Measurements from ENCODE around the gene CES2. TPM values are rescaled to one million over a fixed set of nuclear protein-coding genes. Genes with fewer than 3 reads are reported as not detected.

The CES2 gene
- total and polyA plus RNA-seq, 2 donors (not counting 3 experiments of a cell fraction or from before 2014, with no cell fraction given): 19.1 to 28.8 TPM

DNA sequence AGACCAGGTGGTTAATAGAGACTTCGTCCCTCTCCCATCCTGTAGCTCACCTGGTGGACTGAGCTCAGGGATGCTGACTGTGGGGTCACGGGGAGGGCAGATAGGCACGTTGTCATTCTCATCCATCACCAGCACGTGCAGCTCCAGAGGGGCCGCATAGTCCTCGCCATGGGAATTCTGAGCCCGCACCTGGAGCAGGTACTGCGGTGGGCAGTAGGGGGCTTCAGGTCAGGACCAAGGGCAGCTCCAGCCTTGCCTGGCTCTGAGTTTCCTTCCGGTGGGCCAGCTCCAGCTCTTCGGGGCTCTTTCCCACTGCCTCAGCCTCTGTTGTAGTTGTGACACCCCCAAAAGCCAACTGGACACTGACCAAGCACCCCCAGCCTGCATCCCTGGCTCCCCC is 22.2 kb upstream of the CES2 start:
- Histone ChIP-seq H2AFZ (ENCODE audit: low read depth, low read length) (no peak overlapping the region), H3K27me3 (ENCODE audit: control insufficient read depth in 2 of 2, insufficient read depth in 2 of 2, low read length in 2 of 2) (peaks cover 0 to 4% of the 10 kb centered on the region in 2 experiments), H3K4me2 (ENCODE audit: insufficient read depth, low read length) (no peak overlapping the region), H3K27ac (ENCODE audit: insufficient read depth, low read depth, low read length) (no peak overlapping the region), H4K20me1 (replicated peaks; ENCODE audit: control insufficient read depth, extremely low read depth, insufficient read depth, low read length) (no peaks in the 10 kb centered on the region), H3K9me3 (replicated peaks; ENCODE audit: control insufficient read depth, insufficient read depth, low read length) (no peaks in the 10 kb centered on the region), H3K9ac (replicated peaks; ENCODE audit: extremely low read depth, insufficient read depth, low read length) (no peak overlapping the region), H3K79me2 (ENCODE audit: control insufficient read depth, insufficient read depth, low read length) (no peaks in the 10 kb centered on the region), H3K9me1 (replicated peaks; ENCODE audit: control insufficient read depth, extremely low read depth, insufficient read depth, low read length) (no peaks in the 10 kb centered on the region), H3K4me1 (ENCODE audit: control insufficient read depth, extremely low read depth, insufficient read depth, low read length) (no peaks in the 10 kb centered on the region), H3K4me3 (replicated peaks in 1 of 3; ENCODE audit: insufficient read depth in 1 of 3, low read depth in 1 of 3, low read length in 3 of 3) (no peak overlapping the region), H3K36me3 (ENCODE audit: control insufficient read depth in 2 of 2, extremely low read depth in 1 of 2, insufficient read depth in 2 of 2, low read length in 2 of 2) (no peaks in the 10 kb centered on the region)
- FAIRE-seq (no peak), DNase-seq (ENCODE audit: low read depth, low spot score) (no peak)
- dilution Hi-C loops (cut with MboI; ENCODE audit: extremely low pct_ligation_motif_present, low sequenced_read_pairs) (no loop called here), intact Hi-C loops (cut with micrococcal nuclease) (no loop called here)
- TF ChIP-seq MAX (IDR thresholded peaks at IDR 0.05; ENCODE audit: insufficient read depth, insufficient read length) (no peak), POLR2A (IDR thresholded peaks at IDR 0.05; ENCODE audit: low read depth, low read length) (no peak), FOS (IDR thresholded peaks at IDR 0.05; ENCODE audit: borderline replicate concordance, insufficient read depth, low read length) (no peak)
- POLR2A ChIA-PET: no interaction called here
- CTCF ChIA-PET: interaction anchor here (1.1 to 1.3 kb wide), 2 partner anchors 16 to 18 kb away, joined by 3 to 5 read pairs; no protein-coding TSS in a partner anchor
- no TSS peak for BruUV-seq (replicated peaks)

GRCh38 chr16:66913711-66914110 is 21.6 kb upstream of the CES2 start:
- H3K9me3 ChIP-seq (replicated peaks; ENCODE audit: control insufficient read depth, insufficient read depth, low read length): no peaks in the 10 kb centered on the region
- H3K79me2 ChIP-seq (ENCODE audit: control insufficient read depth, insufficient read depth, low read length): no peaks in the 10 kb centered on the region
- dilution Hi-C loops (cut with MboI; ENCODE audit: extremely low pct_ligation_motif_present, low sequenced_read_pairs) (no loop called here), intact Hi-C loops (cut with micrococcal nuclease) (no loop called here)
- no peak overlapping the region for H3K4me3 ChIP-seq (replicated peaks in 1 of 3; ENCODE audit: insufficient read depth in 1 of 3, low read depth in 1 of 3, low read length in 3 of 3)
- no peak overlapping the region for H3K27ac ChIP-seq (ENCODE audit: insufficient read depth, low read depth, low read length)
- no peak overlapping the region for H2AFZ ChIP-seq (ENCODE audit: low read depth, low read length)
- H3K4me2 ChIP-seq (ENCODE audit: insufficient read depth, low read length): no peak overlapping the region
- peaks cover 0 to 4% of the 10 kb centered on the region in 2 experiments for H3K27me3 ChIP-seq (ENCODE audit: control insufficient read depth in 2 of 2, insufficient read depth in 2 of 2, low read length in 2 of 2)
- BruUV-seq (replicated peaks): no TSS peak
- H3K9ac ChIP-seq (replicated peaks; ENCODE audit: extremely low read depth, insufficient read depth, low read length): no peak overlapping the region
- H3K36me3 ChIP-seq (ENCODE audit: control insufficient read depth in 2 of 2, extremely low read depth in 1 of 2, insufficient read depth in 2 of 2, low read length in 2 of 2): no peaks in the 10 kb centered on the region
- H3K9me1 ChIP-seq (replicated peaks; ENCODE audit: control insufficient read depth, extremely low read depth, insufficient read depth, low read length): no peaks in the 10 kb centered on the region
- CTCF ChIA-PET: interaction anchor here (1.1 to 1.3 kb wide), 2 partner anchors 15 to 18 kb away, joined by 3 to 5 read pairs; no protein-coding TSS in a partner anchor
- TF ChIP-seq GATA2 (IDR thresholded peaks at IDR 0.05; ENCODE audit: insufficient read depth, insufficient read length, low read depth, low read length) (no peak), FOS (IDR thresholded peaks at IDR 0.05; ENCODE audit: borderline replicate concordance, insufficient read depth, low read length) (no peak), MAX (IDR thresholded peaks at IDR 0.05; ENCODE audit: insufficient read depth, insufficient read length) (no peak), POLR2A (IDR thresholded peaks at IDR 0.05; ENCODE audit: low read depth, low read length) (no peak), POLR2AphosphoS5 (IDR thresholded peaks at IDR 0.05; ENCODE audit: insufficient read depth, low read depth, low read length) (no peak), JUN (IDR thresholded peaks at IDR 0.05; ENCODE audit: borderline replicate concordance, insufficient read depth, insufficient read length, low read depth) (no peak), MYC (IDR thresholded peaks at IDR 0.05; ENCODE audit: low read depth, low read length) (no peak), EZH2 (IDR thresholded peaks at IDR 0.05; ENCODE audit: borderline replicate concordance, low read depth, low read length, severe bottlenecking) (no peak), CTCF (IDR thresholded peaks at IDR 0.05; ENCODE audit: extremely low read depth in 1 of 2, insufficient read depth in 1 of 2, low read depth in 1 of 2, low read length in 2 of 2) (no peak)
- POLR2A ChIA-PET: no interaction called here
- DNase-seq (ENCODE audit: low read depth, low spot score): no peak
- no peaks in the 10 kb centered on the region for H3K4me1 ChIP-seq (ENCODE audit: control insufficient read depth, extremely low read depth, insufficient read depth, low read length)
- no peak for FAIRE-seq
- H4K20me1 ChIP-seq (replicated peaks; ENCODE audit: control insufficient read depth, extremely low read depth, insufficient read depth, low read length): no peaks in the 10 kb centered on the region

All from endothelial cell of umbilical vein (primary cell).